Measurements from ENCODE around the gene SFSWAP.

The SFSWAP gene

GRCh38 chr12:131711551-131712205, 788 bp downstream of the SFSWAP start:
- Histone ChIP-seq H3K27me3 (ENCODE audit: insufficient read depth, low read depth, severe bottlenecking) (no peaks in the 10 kb centered on the region), H3K9me3 (ENCODE audit: severe bottlenecking) (no peaks in the 10 kb centered on the region), H3K27ac (peak overlapping the region; percentile 100), H3K36me3 (peaks cover 42% of the 10 kb centered on the region), H3K4me3 (ENCODE audit: low read depth, low read length) (peak overlapping the region; percentile 65)
- no peak for TF ChIP-seq CTCF (IDR thresholded peaks at IDR 0.05; ENCODE audit: low read depth, low read length)
- no peak for DNase-seq

GRCh38 chr12:131713349-131713748, 2.5 kb downstream of the SFSWAP start:
- no peak for DNase-seq
- H3K9me3 ChIP-seq (ENCODE audit: severe bottlenecking) = no peaks in the 10 kb centered on the region
- no peak overlapping the region for H3K4me3 ChIP-seq (ENCODE audit: low read depth, low read length)
- no peak overlapping the region for H3K27ac ChIP-seq
- H3K27me3 ChIP-seq (ENCODE audit: insufficient read depth, low read depth, severe bottlenecking) = no peaks in the 10 kb centered on the region
- H3K36me3 ChIP-seq = peaks cover 57% of the 10 kb centered on the region
- no peak for TF ChIP-seq CTCF (IDR thresholded peaks at IDR 0.05; ENCODE audit: low read depth, low read length)

- no peak for DNase-seq
- no peak overlapping the region for H3K27ac ChIP-seq
- H3K27me3 ChIP-seq (ENCODE audit: insufficient read depth, low read depth, severe bottlenecking) = no peaks in the 10 kb centered on the region
- no peaks in the 10 kb centered on the region for H3K9me3 ChIP-seq (ENCODE audit: severe bottlenecking)
- peaks cover 71% of the 10 kb centered on the region for H3K36me3 ChIP-seq
- H3K4me3 ChIP-seq (ENCODE audit: low read depth, low read length) = no peak overlapping the region
- TF ChIP-seq CTCF (IDR thresholded peaks at IDR 0.05; ENCODE audit: low read depth, low read length) = no peak
Measured at GRCh38 chr12:131714759-131715158, 3.9 kb downstream of the SFSWAP start.

- Histone ChIP-seq H3K9me3 (ENCODE audit: severe bottlenecking) (no peaks in the 10 kb centered on the region), H3K36me3 (peaks cover 82% of the 10 kb centered on the region), H3K27me3 (ENCODE audit: insufficient read depth, low read depth, severe bottlenecking) (no peaks in the 10 kb centered on the region), H3K4me3 (ENCODE audit: low read depth, low read length) (no peak overlapping the region), H3K27ac (no peak overlapping the region)
- DNase-seq = no peak
- TF ChIP-seq CTCF (IDR thresholded peaks at IDR 0.05; ENCODE audit: low read depth, low read length) = no peak
Measured at GRCh38 chr12:131716282-131716681, 5.4 kb downstream of the SFSWAP start.

GRCh38 chr12:131720241-131720640, 9.4 kb downstream of the SFSWAP start:
- Histone ChIP-seq H3K36me3 (peaks cover 81% of the 10 kb centered on the region), H3K9me3 (ENCODE audit: severe bottlenecking) (no peaks in the 10 kb centered on the region), H3K4me3 (ENCODE audit: low read depth, low read length) (no peak overlapping the region), H3K27ac (0 out of 2 replicates have a peak overlapping the region, but pooled peaks have one; percentile 26), H3K27me3 (ENCODE audit: insufficient read depth, low read depth, severe bottlenecking) (no peaks in the 10 kb centered on the region)
- no peak for TF ChIP-seq CTCF (IDR thresholded peaks at IDR 0.05; ENCODE audit: low read depth, low read length)
- DNase-seq = no peak

GRCh38 chr12:131720921-131721320, 10.0 kb downstream of the SFSWAP start:
- H3K27ac ChIP-seq = peak overlapping the region; percentile 38
- no peak for TF ChIP-seq CTCF (IDR thresholded peaks at IDR 0.05; ENCODE audit: low read depth, low read length)
- H3K9me3 ChIP-seq (ENCODE audit: severe bottlenecking) = no peaks in the 10 kb centered on the region
- H3K4me3 ChIP-seq (ENCODE audit: low read depth, low read length) = no peak overlapping the region
- DNase-seq = no peak
- H3K27me3 ChIP-seq (ENCODE audit: insufficient read depth, low read depth, severe bottlenecking) = no peaks in the 10 kb centered on the region
- H3K36me3 ChIP-seq = peaks cover 81% of the 10 kb centered on the region
